ENCODE data around the gene APBA2. TPM values are rescaled to one million over a fixed set of nuclear protein-coding genes. Genes with fewer than 3 reads are reported as not detected.
A peak's percentile ranks its signal among the peaks of the same experiment; 100 is the strongest.

The APBA2 gene
- total RNA-seq, 1 donor from 2014 or later = 33.1 TPM

DNA sequence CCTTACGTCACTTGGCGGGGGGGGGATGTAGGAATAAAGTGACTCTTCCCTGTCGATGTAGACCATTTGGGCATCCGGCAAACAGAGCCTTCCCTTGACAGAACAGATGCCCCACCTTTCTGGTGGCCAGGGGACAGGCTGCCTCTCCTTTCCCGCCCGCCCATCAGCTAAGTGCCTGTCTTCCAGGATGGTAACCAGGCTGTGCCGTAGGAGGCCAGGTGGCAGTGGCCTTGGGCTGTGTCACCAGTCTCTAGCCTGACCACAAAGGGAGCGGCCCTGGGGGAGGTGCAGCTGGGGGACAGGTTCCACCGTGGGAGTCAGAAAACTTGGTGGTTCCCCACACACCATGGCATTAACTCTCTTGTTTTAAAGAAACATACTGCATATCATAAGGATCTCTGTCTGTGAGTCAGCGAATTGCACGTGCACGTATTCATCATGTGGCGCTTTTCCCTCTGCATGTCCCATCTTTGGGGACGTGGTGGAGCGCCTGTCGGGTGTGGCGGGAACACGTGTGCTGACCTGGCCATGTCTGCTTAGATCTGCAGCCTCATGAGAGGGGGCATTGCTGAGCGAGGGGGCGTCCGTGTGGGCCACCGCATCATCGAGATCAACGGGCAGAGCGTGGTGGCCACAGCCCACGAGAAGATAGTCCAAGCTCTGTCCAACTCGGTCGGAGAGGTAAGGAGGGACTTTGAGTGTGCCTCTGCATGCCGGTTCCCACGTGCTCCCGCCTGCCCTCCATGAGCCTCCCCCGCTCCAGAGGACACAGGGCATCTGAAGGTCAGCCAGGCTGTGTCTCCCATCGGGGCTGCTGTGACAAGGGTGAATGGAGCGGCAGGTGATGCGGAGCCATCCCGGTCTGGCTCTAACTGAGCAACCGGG lies 227.8 kb downstream of the APBA2 start:
- H3K27me3 Mint-ChIP-seq (ENCODE audit: low read depth) = no peaks in the 10 kb centered on the region
- DNase-seq (ENCODE audit: low spot score in 2 of 2, unreplicated experiment in 2 of 2) = no peak
- no peak overlapping the region for H3K27ac Mint-ChIP-seq
- peaks cover 15% of the 10 kb centered on the region for H3K4me1 Mint-ChIP-seq
- H3K36me3 Mint-ChIP-seq = no peaks in the 10 kb centered on the region
- TF ChIP-seq, protein P1, sequence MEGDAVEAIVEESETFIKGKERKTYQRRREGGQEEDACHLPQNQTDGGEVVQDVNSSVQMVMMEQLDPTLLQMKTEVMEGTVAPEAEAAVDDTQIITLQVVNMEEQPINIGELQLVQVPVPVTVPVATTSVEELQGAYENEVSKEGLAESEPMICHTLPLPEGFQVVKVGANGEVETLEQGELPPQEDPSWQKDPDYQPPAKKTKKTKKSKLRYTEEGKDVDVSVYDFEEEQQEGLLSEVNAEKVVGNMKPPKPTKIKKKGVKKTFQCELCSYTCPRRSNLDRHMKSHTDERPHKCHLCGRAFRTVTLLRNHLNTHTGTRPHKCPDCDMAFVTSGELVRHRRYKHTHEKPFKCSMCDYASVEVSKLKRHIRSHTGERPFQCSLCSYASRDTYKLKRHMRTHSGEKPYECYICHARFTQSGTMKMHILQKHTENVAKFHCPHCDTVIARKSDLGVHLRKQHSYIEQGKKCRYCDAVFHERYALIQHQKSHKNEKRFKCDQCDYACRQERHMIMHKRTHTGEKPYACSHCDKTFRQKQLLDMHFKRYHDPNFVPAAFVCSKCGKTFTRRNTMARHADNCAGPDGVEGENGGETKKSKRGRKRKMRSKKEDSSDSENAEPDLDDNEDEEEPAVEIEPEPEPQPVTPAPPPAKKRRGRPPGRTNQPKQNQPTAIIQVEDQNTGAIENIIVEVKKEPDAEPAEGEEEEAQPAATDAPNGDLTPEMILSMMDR (IDR thresholded peaks at IDR 0.05; ENCODE audit: unreplicated experiment) = no peak
- peak overlapping the region; percentile 45 for H3K4me3 Mint-ChIP-seq
- H3K9me3 Mint-ChIP-seq = no peaks in the 10 kb centered on the region

- peaks cover 15% of the 10 kb centered on the region for H3K4me1 Mint-ChIP-seq
- DNase-seq (ENCODE audit: low spot score in 2 of 2, unreplicated experiment in 2 of 2) = no peak
- H3K27ac Mint-ChIP-seq = peak overlapping the region; percentile 76
- H3K27me3 Mint-ChIP-seq (ENCODE audit: low read depth) = no peaks in the 10 kb centered on the region
- H3K4me3 Mint-ChIP-seq = peak overlapping the region; percentile 74
- H3K36me3 Mint-ChIP-seq = no peaks in the 10 kb centered on the region
- TF ChIP-seq, protein P1 (IDR thresholded peaks at IDR 0.05; ENCODE audit: unreplicated experiment) = no peak
- no peaks in the 10 kb centered on the region for H3K9me3 Mint-ChIP-seq
Observed at GRCh38 chr15:29114221-29115092, 228.7 kb downstream of the APBA2 start.

- H3K36me3 Mint-ChIP-seq = no peaks in the 10 kb centered on the region
- no peaks in the 10 kb centered on the region for H3K27me3 Mint-ChIP-seq (ENCODE audit: low read depth)
- TF ChIP-seq, protein P1 (IDR thresholded peaks at IDR 0.05; ENCODE audit: unreplicated experiment) = peak; percentile 64
- H3K4me3 Mint-ChIP-seq = peak overlapping the region; percentile 74
- H3K4me1 Mint-ChIP-seq = peaks cover 15% of the 10 kb centered on the region
- peak in 1 of 2 experiments; percentile 69 for DNase-seq (ENCODE audit: low spot score in 2 of 2, unreplicated experiment in 2 of 2)
- H3K9me3 Mint-ChIP-seq = no peaks in the 10 kb centered on the region
- peak overlapping the region; percentile 76 for H3K27ac Mint-ChIP-seq
Observed at GRCh38 chr15:29115093-29115991, 229.6 kb downstream of the APBA2 start.

DNA sequence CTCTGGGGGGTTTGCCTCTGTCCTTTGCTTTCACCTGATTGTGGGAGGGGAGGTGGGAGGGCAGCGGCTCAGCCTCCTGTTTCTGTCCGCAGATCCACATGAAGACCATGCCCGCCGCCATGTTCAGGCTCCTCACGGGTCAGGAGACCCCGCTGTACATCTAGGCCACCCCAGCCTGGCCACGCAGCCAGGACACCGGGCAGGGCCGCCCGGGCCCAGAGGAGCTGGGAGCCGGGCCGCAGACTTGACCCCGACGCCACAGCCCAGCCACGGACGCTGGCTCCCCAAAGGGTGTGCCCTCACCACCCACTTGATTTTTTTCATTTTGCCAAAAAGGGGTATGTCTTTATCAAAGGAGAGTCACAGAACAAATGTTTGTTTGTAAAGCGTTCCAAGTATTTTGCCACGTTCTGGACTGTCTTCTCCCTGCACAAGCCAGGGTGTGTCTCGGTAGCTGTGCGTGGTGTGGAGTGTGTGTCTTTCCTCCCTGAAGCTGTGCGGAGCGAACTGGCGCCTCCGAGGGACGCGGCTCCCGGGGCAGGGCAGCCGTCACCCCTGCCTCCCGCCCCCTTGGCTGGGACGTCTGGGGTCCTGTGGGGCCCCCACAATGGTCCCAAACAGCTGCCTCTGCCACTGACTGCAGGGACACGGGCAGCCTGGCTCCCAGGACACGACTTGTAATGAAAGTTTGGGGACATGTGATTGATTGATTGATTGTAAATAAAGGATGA lies 231.4 kb downstream of the APBA2 start:
- peaks cover 15% of the 10 kb centered on the region for H3K4me1 Mint-ChIP-seq
- TF ChIP-seq, protein P1 (IDR thresholded peaks at IDR 0.05; ENCODE audit: unreplicated experiment) = no peak
- H3K27me3 Mint-ChIP-seq (ENCODE audit: low read depth) = no peaks in the 10 kb centered on the region
- DNase-seq (ENCODE audit: low spot score in 2 of 2, unreplicated experiment in 2 of 2) = no peak
- no peaks in the 10 kb centered on the region for H3K36me3 Mint-ChIP-seq
- H3K9me3 Mint-ChIP-seq = no peaks in the 10 kb centered on the region
- no peak overlapping the region for H3K27ac Mint-ChIP-seq
- H3K4me3 Mint-ChIP-seq = no peak overlapping the region
